ENCODE measurements around the gene RCBTB1. TPM values are rescaled to one million over a fixed set of nuclear protein-coding genes. Genes with fewer than 3 reads are reported as not detected.
"Not testable (repeated sequence)": the region's sequence is repeated elsewhere in the genome, so short reads cannot be mapped to it uniquely, and the experiment has no call there.

The RCBTB1 gene
- polyA plus RNA-seq, 1 donor, result 21.2 TPM

DNA sequence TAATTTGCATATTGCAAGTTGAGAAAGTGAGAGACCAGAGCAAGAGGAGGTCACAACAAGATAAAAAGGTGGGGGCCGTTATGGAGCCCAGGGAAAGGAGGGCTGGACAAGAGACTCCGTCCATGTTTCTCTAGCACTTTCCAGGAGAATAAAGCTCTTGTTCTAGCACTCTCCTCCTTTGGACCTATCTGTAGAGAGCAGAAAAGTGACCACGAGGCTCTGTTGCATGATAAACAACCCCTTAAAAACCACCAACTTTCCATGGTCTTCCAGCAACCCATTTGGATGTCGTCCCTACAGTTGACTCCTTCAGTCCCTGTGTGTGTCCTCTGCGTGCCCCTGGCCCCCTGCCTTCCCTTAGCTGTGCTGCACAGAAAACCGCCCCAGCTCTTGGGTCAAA lies 38.9 kb upstream of the RCBTB1 start:
- DNase-seq, result no peak
- Histone ChIP-seq H3K9me3 (ENCODE audit: control insufficient read depth, low read depth, low read length) (no peaks in the 10 kb centered on the region), H3K4me3 (ENCODE audit: low read length) (no peak overlapping the region), H3K27ac (ENCODE audit: low read length) (no peak overlapping the region), H3K27me3 (ENCODE audit: control insufficient read depth, insufficient read depth, low read length) (no peaks in the 10 kb centered on the region), H3K36me3 (ENCODE audit: control insufficient read depth, insufficient read depth, low read length) (no peaks in the 10 kb centered on the region), H3K4me1 (ENCODE audit: control insufficient read depth, insufficient read depth, low read length) (peaks cover 11% of the 10 kb centered on the region)
- 92% methylated on average over 2 of the region's 6 CpGs for WGBS (ENCODE audit: insufficient coverage, low lambda C conversion rate)

- 88% methylated on average over 7 of the region's 11 CpGs for WGBS (ENCODE audit: insufficient coverage, low lambda C conversion rate)
- no peak overlapping the region for H3K27ac ChIP-seq (ENCODE audit: low read length)
- H3K27me3 ChIP-seq (ENCODE audit: control insufficient read depth, insufficient read depth, low read length), result no peaks in the 10 kb centered on the region
- no peak overlapping the region for H3K4me3 ChIP-seq (ENCODE audit: low read length)
- no peaks in the 10 kb centered on the region for H3K9me3 ChIP-seq (ENCODE audit: control insufficient read depth, low read depth, low read length)
- H3K36me3 ChIP-seq (ENCODE audit: control insufficient read depth, insufficient read depth, low read length), result no peaks in the 10 kb centered on the region
- no peak for DNase-seq
- H3K4me1 ChIP-seq (ENCODE audit: control insufficient read depth, insufficient read depth, low read length), result peaks cover 11% of the 10 kb centered on the region
Measured at GRCh38 chr13:49622174-49622946, 37.0 kb upstream of the RCBTB1 start.

- no peak for DNase-seq
- no peaks in the 10 kb centered on the region for H3K36me3 ChIP-seq (ENCODE audit: control insufficient read depth, insufficient read depth, low read length)
- no peaks in the 10 kb centered on the region for H3K27me3 ChIP-seq (ENCODE audit: control insufficient read depth, insufficient read depth, low read length)
- 96% methylated on average over 3 of the region's 22 CpGs for WGBS (ENCODE audit: insufficient coverage, low lambda C conversion rate)
- no peak overlapping the region for H3K4me3 ChIP-seq (ENCODE audit: low read length)
- H3K27ac ChIP-seq (ENCODE audit: low read length), result no peak overlapping the region
- H3K4me1 ChIP-seq (ENCODE audit: control insufficient read depth, insufficient read depth, low read length), result peaks cover 3% of the 10 kb centered on the region
- no peaks in the 10 kb centered on the region for H3K9me3 ChIP-seq (ENCODE audit: control insufficient read depth, low read depth, low read length)
Measured at GRCh38 chr13:49620170-49620621, 34.8 kb upstream of the RCBTB1 start.

GRCh38 chr13:49616676-49617065 lies 31.3 kb upstream of the RCBTB1 start:
- no CpG with 5 or more reads among the region's 3 CpGs for WGBS (ENCODE audit: insufficient coverage, low lambda C conversion rate)

GRCh38 chr13:49615836-49616675 lies 30.7 kb upstream of the RCBTB1 start:
- 92% methylated on average over 2 of the region's 8 CpGs for WGBS (ENCODE audit: insufficient coverage, low lambda C conversion rate)
- no peak overlapping the region for H3K4me3 ChIP-seq (ENCODE audit: low read length)
- no peak overlapping the region for H3K27ac ChIP-seq (ENCODE audit: low read length)
- no peaks in the 10 kb centered on the region for H3K36me3 ChIP-seq (ENCODE audit: control insufficient read depth, insufficient read depth, low read length)
- H3K9me3 ChIP-seq (ENCODE audit: control insufficient read depth, low read depth, low read length), result no peaks in the 10 kb centered on the region
- no peaks in the 10 kb centered on the region for H3K4me1 ChIP-seq (ENCODE audit: control insufficient read depth, insufficient read depth, low read length)
- no peak for DNase-seq
- H3K27me3 ChIP-seq (ENCODE audit: control insufficient read depth, insufficient read depth, low read length), result no peaks in the 10 kb centered on the region

More at GRCh38 chr13:49616676-49617065, 31.3 kb upstream of the RCBTB1 start:
- no peaks in the 10 kb centered on the region for H3K36me3 ChIP-seq (ENCODE audit: control insufficient read depth, insufficient read depth, low read length)
- H3K27me3 ChIP-seq (ENCODE audit: control insufficient read depth, insufficient read depth, low read length), result no peaks in the 10 kb centered on the region
- H3K4me1 ChIP-seq (ENCODE audit: control insufficient read depth, insufficient read depth, low read length), result no peaks in the 10 kb centered on the region
- no peak for DNase-seq
- H3K4me3 ChIP-seq (ENCODE audit: low read length), result no peak overlapping the region
- H3K9me3 ChIP-seq (ENCODE audit: control insufficient read depth, low read depth, low read length), result no peaks in the 10 kb centered on the region
- H3K27ac ChIP-seq (ENCODE audit: low read length), result no peak overlapping the region

DNA sequence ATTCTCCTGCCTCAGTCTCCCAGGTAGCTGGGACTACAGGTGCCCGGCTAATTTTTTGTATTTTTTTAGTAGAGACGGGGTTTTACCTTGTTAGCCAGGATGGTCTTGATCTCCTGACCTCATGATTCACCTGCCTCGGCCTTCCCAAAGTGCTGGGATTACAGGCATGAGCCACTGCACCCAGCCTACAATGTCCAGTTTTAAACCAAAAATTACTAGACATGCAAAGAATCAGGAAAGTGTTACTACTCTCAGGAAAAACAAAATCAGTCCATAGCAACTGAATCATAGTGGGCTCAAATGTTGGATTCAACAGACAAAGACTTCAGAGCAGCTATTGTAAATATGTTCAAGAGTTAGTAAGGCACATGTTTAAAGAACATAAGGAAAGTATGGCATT lies 26.7 kb upstream of the RCBTB1 start:
- WGBS (ENCODE audit: insufficient coverage, low lambda C conversion rate), result no CpG with 5 or more reads among the region's 3 CpGs

DNA sequence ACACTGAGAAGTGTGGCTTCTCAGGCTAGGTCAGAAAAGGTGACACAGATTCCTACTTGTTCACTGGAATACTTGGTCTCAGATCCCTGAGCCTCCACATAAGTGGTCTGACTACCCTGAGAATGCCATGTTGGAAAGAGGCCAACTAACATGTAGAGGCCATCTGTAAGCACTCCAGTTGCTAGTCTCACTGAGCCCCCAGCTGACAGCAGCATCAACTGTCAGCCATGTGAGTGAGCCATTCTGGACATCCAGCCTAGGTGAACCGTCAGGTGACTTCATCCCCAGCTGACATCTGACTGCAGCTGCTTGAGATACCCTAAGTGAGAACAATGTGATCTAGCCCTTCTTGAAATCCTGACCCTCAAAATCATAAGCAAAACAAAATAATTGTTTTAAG lies 24.8 kb upstream of the RCBTB1 start:
- WGBS (ENCODE audit: insufficient coverage, low lambda C conversion rate), result no CpG with 5 or more reads among the region's 1 CpG
- no peak for DNase-seq
- Histone ChIP-seq H3K9me3 (ENCODE audit: control insufficient read depth, low read depth, low read length) (no peaks in the 10 kb centered on the region), H3K27me3 (ENCODE audit: control insufficient read depth, insufficient read depth, low read length) (no peaks in the 10 kb centered on the region), H3K4me1 (ENCODE audit: control insufficient read depth, insufficient read depth, low read length) (no peaks in the 10 kb centered on the region), H3K27ac (ENCODE audit: low read length) (no peak overlapping the region), H3K4me3 (ENCODE audit: low read length) (no peak overlapping the region), H3K36me3 (ENCODE audit: control insufficient read depth, insufficient read depth, low read length) (no peaks in the 10 kb centered on the region)

More for the DNA sequence above, 26.7 kb upstream of the RCBTB1 start:
- not testable (repeated sequence) for H3K27ac ChIP-seq (ENCODE audit: low read length); H3K9me3 ChIP-seq (ENCODE audit: control insufficient read depth, low read depth, low read length); H3K4me3 ChIP-seq (ENCODE audit: low read length); DNase-seq; H3K4me1 ChIP-seq (ENCODE audit: control insufficient read depth, insufficient read depth, low read length); H3K27me3 ChIP-seq (ENCODE audit: control insufficient read depth, insufficient read depth, low read length); H3K36me3 ChIP-seq (ENCODE audit: control insufficient read depth, insufficient read depth, low read length)

DNA sequence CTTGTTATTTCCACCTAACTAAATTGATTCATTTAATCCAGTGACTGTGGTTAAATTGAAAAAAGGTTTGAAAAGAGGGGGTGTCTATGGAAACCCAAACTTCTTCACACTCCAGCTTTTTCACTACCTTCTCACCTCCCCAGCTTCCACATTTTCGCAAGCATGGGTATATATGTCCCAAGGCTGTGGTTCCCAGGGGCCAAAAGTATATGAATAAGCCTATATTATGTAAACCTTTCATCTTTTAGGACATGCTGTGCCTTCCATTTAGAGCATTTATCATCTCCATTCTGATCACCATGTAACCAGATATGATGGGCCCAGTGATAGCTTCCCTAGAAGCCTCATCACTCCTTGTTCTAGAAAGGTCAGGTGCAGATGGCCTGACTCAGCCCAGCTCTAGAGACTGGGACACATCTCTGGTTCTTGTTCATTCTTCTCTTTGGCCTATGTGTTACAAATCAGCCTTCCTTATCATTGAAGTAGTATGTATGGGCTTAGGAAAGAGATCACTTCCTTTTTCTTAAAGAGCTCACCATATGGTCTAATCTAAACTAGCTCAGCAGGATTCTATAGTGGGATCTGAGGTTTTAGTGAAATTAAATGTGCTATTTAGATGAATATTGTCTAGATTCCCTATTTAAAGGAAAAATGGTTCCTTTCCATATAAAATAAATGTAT lies 23.4 kb upstream of the RCBTB1 start:
- DNase-seq, result no peak
- no peaks in the 10 kb centered on the region for H3K36me3 ChIP-seq (ENCODE audit: control insufficient read depth, insufficient read depth, low read length)
- H3K9me3 ChIP-seq (ENCODE audit: control insufficient read depth, low read depth, low read length), result no peaks in the 10 kb centered on the region
- no peaks in the 10 kb centered on the region for H3K27me3 ChIP-seq (ENCODE audit: control insufficient read depth, insufficient read depth, low read length)
- no peak overlapping the region for H3K4me3 ChIP-seq (ENCODE audit: low read length)
- no peak overlapping the region for H3K27ac ChIP-seq (ENCODE audit: low read length)
- peaks cover 3% of the 10 kb centered on the region for H3K4me1 ChIP-seq (ENCODE audit: control insufficient read depth, insufficient read depth, low read length)
- WGBS (ENCODE audit: insufficient coverage, low lambda C conversion rate), result 100% methylated on average over 1 of the region's 1 CpG

DNA sequence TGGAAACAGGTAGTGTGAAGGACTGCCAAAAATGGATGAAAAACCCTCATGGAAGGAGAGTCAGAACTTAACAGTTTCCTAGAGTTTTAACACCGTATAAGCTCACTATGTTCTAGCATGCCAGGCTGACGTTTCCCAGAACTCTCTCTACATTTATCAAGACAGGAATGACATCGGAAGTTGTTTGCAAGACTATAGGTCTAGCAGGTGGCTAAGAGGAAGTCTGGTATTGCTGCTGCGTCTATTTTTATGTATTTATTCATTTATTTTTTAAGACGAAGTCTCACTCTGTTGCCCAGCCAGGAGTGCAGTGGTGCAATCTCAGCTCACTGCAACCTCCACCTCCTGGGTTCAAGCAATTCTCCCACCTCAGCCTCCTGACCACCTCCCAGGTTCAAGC lies 22.4 kb upstream of the RCBTB1 start:
- Histone ChIP-seq H3K9me3 (ENCODE audit: control insufficient read depth, low read depth, low read length) (no peaks in the 10 kb centered on the region), H3K4me3 (ENCODE audit: low read length) (no peak overlapping the region), H3K27me3 (ENCODE audit: control insufficient read depth, insufficient read depth, low read length) (no peaks in the 10 kb centered on the region), H3K36me3 (ENCODE audit: control insufficient read depth, insufficient read depth, low read length) (no peaks in the 10 kb centered on the region), H3K27ac (ENCODE audit: low read length) (no peak overlapping the region), H3K4me1 (ENCODE audit: control insufficient read depth, insufficient read depth, low read length) (peaks cover 3% of the 10 kb centered on the region)
- WGBS (ENCODE audit: insufficient coverage, low lambda C conversion rate), result no CpG with 5 or more reads among the region's 5 CpGs
- no peak for DNase-seq
